H1 (cell line): ENCODE measurements around the gene SNCAIP.

ENCODE experiments used
- CTCF ChIP-seq, 3 experiments: IDR thresholded peaks; 1 replicate in 2 of 3; 2 replicates in 1 of 3; pipeline versions ENCODE4 v1.5.1 to v1.6.1; 2011; ENCODE audit warnings: low read length in 3 of 3, mild to moderate bottlenecking in 3 of 3, inconsistent platforms in 2 of 3, low read depth in 1 of 3, moderate library complexity in 1 of 3; ENCODE audit not compliant: insufficient read depth in 1 of 3; ENCODE audit errors: control extremely low read depth in 1 of 3
- MAX ChIP-seq: IDR thresholded peaks from 2 replicates; pipeline ENCODE4 v1.6.1; 2012; ENCODE audit warnings: inconsistent platforms

- TF ChIP-seq MAX (no peak), CTCF (IDR thresholded peaks at IDR 0.05; ENCODE audit: control extremely low read depth in 1 of 3, insufficient read depth in 1 of 3, low read depth in 1 of 3, low read length in 3 of 3) (no peak)
These were observed 130.9 kb downstream of the SNCAIP start for GRCh38 chr5:122442938-122443337.
